MM.1S (cell line): ENCODE data around the gene CHRM4.
A peak's percentile ranks its signal among the peaks of the same experiment; 100 is the strongest.
"Not testable (repeated sequence)": the region's sequence is repeated elsewhere in the genome, so short reads cannot be mapped to it uniquely, and the experiment has no call there.

ENCODE experiments used
- DNase-seq: peaks from one replicate; pipeline ENCODE4 v3.0.0-alpha.2; 2015
- H2AFZ ChIP-seq: fragments of 300-600 bp; sonication (generic); 2 replicates; pipeline ENCODE4 v1.6.0; 2016; ENCODE audit warnings: antibody characterized with exemption, low read length
- H3F3A ChIP-seq: fragments of 300-600 bp; sonication (generic); 2 replicates; pipeline ENCODE4 v1.6.1; 2016; ENCODE audit warnings: mild to moderate bottlenecking, antibody characterized with exemption, low read length, moderate library complexity, mixed read lengths; ENCODE audit not compliant: insufficient read depth
- H3K27ac ChIP-seq: fragments of 300-600 bp; sonication (generic); 2 replicates; pipeline ENCODE4 v1.5.1; 2016; ENCODE audit warnings: mild to moderate bottlenecking, low read length
- H3K27me3 ChIP-seq: fragments of 300-600 bp; sonication (generic); replicated peaks from 2 replicates; pipeline ENCODE4 v1.6.0; 2016; ENCODE audit warnings: low read length; ENCODE audit not compliant: insufficient read depth
- H3K36me3 ChIP-seq: fragments of 300-600 bp; sonication (generic); replicated peaks from 2 replicates; pipeline ENCODE4 v1.6.1; 2016; ENCODE audit warnings: mild to moderate bottlenecking, low read length, mixed read lengths; ENCODE audit not compliant: insufficient read depth
- H3K4me1 ChIP-seq: fragments of 300-600 bp; sonication (generic); 2 replicates; pipeline ENCODE4 v1.6.1; 2016; ENCODE audit warnings: low read length, mixed read lengths
- H3K4me2 ChIP-seq: fragments of 300-600 bp; sonication (generic); 2 replicates; pipeline ENCODE4 v1.6.0; 2016; ENCODE audit warnings: low read depth, low read length
- H3K4me3 ChIP-seq: fragments of 300-600 bp; sonication (generic); 2 replicates; pipeline ENCODE4 v1.5.1; 2016; ENCODE audit warnings: low read length, mixed read lengths
- H3K79me2 ChIP-seq: fragments of 300-600 bp; sonication (generic); 2 replicates; pipeline ENCODE4 v1.6.1; 2016; ENCODE audit warnings: mixed run types, low read length, mixed read lengths
- H3K9ac ChIP-seq: fragments of 300-600 bp; sonication (generic); 2 replicates; pipeline ENCODE4 v1.6.1; 2016; ENCODE audit warnings: low read length, mixed read lengths
- H3K9me2 ChIP-seq: fragments of 300-600 bp; sonication (generic); replicated peaks from 2 replicates; pipeline ENCODE4 v1.6.1; 2016; ENCODE audit warnings: mild to moderate bottlenecking, low read length, mixed read lengths; ENCODE audit not compliant: insufficient read depth
- H3K9me3 ChIP-seq: fragments of 300-600 bp; sonication (generic); replicated peaks from 2 replicates; pipeline ENCODE4 v1.6.1; 2016; ENCODE audit warnings: mild to moderate bottlenecking, low read length, mixed read lengths; ENCODE audit not compliant: insufficient read depth
- H4K20me1 ChIP-seq: fragments of 300-600 bp; sonication (generic); 2 replicates; pipeline ENCODE4 v1.6.1; 2016; ENCODE audit warnings: mild to moderate bottlenecking, low read length, moderate library complexity, mixed read lengths; ENCODE audit not compliant: insufficient read depth
- EZH2 ChIP-seq: fragments of 300-600 bp; sonication (generic); optimal IDR thresholded peaks from 2 replicates; pipeline ENCODE3; 2017; ENCODE audit warnings: low read depth, mild to moderate bottlenecking, antibody characterized with exemption, low read length, mixed read lengths
- EZH2phosphoT487 ChIP-seq: fragments of 300-600 bp; sonication (generic); IDR thresholded peaks from 2 replicates; pipeline ENCODE4 v1.6.1; 2018; ENCODE audit warnings: antibody characterized with exemption, low read length
- TF ChIP-seq, protein P1 (sequence below): fragments of 300-600 bp; sonication (generic); IDR thresholded peaks from 2 replicates; pipeline ENCODE4 v1.5.1; 2016; ENCODE audit warnings: antibody characterized with exemption, low read length, mixed read lengths

The CHRM4 gene

GRCh38 chr11:46380340-46381047 lies 11.1 kb downstream of the CHRM4 start:
- no peaks in the 10 kb centered on the region for H3K9me3 ChIP-seq
- TF ChIP-seq EZH2phosphoT487 (no peak), EZH2 (no peak)
- TF ChIP-seq, protein P1, sequence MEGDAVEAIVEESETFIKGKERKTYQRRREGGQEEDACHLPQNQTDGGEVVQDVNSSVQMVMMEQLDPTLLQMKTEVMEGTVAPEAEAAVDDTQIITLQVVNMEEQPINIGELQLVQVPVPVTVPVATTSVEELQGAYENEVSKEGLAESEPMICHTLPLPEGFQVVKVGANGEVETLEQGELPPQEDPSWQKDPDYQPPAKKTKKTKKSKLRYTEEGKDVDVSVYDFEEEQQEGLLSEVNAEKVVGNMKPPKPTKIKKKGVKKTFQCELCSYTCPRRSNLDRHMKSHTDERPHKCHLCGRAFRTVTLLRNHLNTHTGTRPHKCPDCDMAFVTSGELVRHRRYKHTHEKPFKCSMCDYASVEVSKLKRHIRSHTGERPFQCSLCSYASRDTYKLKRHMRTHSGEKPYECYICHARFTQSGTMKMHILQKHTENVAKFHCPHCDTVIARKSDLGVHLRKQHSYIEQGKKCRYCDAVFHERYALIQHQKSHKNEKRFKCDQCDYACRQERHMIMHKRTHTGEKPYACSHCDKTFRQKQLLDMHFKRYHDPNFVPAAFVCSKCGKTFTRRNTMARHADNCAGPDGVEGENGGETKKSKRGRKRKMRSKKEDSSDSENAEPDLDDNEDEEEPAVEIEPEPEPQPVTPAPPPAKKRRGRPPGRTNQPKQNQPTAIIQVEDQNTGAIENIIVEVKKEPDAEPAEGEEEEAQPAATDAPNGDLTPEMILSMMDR, result no peak
- no peaks in the 10 kb centered on the region for H4K20me1 ChIP-seq
- H3K79me2 ChIP-seq, result no peaks in the 10 kb centered on the region
- peak overlapping the region; percentile 78 for H3K4me3 ChIP-seq
- peaks cover 34% of the 10 kb centered on the region for H3K27me3 ChIP-seq
- no peaks in the 10 kb centered on the region for H3F3A ChIP-seq
- no peak overlapping the region for H3K27ac ChIP-seq
- H3K9ac ChIP-seq, result peak overlapping the region; percentile 42; the same call in 1 of the 2 replicates
- H2AFZ ChIP-seq, result peak overlapping the region; percentile 56
- no peaks in the 10 kb centered on the region for H3K9me2 ChIP-seq
- peaks cover 4% of the 10 kb centered on the region; the same call in 1 of the 2 replicates for H3K4me1 ChIP-seq
- H3K36me3 ChIP-seq, result no peaks in the 10 kb centered on the region
- H3K4me2 ChIP-seq, result peak overlapping the region; percentile 99
- DNase-seq, result peak; percentile 41

- peaks cover 29% of the 10 kb centered on the region for H3K27me3 ChIP-seq
- not testable (repeated sequence) for H4K20me1 ChIP-seq, H3K79me2 ChIP-seq, H3F3A ChIP-seq, H3K27ac ChIP-seq, H3K9me3 ChIP-seq, H3K4me1 ChIP-seq, H3K4me3 ChIP-seq, H3K9me2 ChIP-seq, H3K9ac ChIP-seq, H3K4me2 ChIP-seq, DNase-seq, H2AFZ ChIP-seq, H3K36me3 ChIP-seq
Measured at GRCh38 chr11:46379482-46380293, 11.9 kb downstream of the CHRM4 start.

DNA sequence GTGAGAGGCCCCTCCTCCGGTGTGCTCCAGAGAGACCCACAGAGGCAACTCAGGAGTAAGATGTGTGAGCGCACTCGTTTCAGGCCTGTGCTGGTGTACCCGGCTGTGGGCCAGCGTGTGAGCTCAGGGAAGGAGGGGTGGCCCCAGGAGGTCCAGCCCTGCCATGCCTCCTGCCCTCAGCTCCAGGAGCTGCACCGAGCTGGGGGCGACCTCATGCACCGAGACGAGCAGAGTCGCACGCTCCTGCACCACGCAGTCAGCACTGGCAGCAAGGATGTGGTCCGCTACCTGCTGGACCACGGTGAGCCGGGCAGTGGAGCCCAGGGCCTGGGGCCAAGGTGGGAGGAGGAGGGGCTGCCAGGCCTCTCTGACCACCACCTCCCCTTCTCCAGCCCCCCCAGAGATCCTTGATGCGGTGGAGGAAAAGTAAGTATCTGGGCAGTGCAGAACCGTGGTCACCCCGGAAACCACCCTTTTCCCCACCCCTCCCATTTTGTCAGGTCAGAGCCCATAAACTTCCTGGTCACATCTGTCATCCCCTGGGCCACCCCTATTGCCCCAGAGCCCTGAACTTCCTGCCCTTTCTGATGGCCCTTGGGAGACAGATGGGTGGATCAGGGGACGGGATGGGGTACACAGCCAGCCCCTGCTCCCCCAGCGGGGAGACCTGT lies 12.6 kb downstream of the CHRM4 start:
- Histone ChIP-seq H3F3A (no peaks in the 10 kb centered on the region), H3K4me3 (no peak overlapping the region), H3K9me3 (no peaks in the 10 kb centered on the region), H3K27me3 (peaks cover 26% of the 10 kb centered on the region), H3K27ac (no peak overlapping the region), H3K4me1 (peaks cover 4% of the 10 kb centered on the region; the same call in 1 of the 2 replicates), H3K4me2 (no peak overlapping the region), H2AFZ (no peak overlapping the region), H3K36me3 (no peaks in the 10 kb centered on the region), H3K9ac (no peak overlapping the region), H4K20me1 (no peaks in the 10 kb centered on the region), H3K79me2 (no peaks in the 10 kb centered on the region), H3K9me2 (no peaks in the 10 kb centered on the region)
- no peak for DNase-seq
- TF ChIP-seq, protein P1, result no peak
- TF ChIP-seq EZH2phosphoT487 (no peak), EZH2 (no peak)
